ENCODE results near the gene GSTM5.
"Not testable (repeated sequence)": the region's sequence is repeated elsewhere in the genome, so short reads cannot be mapped to it uniquely, and the experiment has no call there.

GSTM5 gene

DNA sequence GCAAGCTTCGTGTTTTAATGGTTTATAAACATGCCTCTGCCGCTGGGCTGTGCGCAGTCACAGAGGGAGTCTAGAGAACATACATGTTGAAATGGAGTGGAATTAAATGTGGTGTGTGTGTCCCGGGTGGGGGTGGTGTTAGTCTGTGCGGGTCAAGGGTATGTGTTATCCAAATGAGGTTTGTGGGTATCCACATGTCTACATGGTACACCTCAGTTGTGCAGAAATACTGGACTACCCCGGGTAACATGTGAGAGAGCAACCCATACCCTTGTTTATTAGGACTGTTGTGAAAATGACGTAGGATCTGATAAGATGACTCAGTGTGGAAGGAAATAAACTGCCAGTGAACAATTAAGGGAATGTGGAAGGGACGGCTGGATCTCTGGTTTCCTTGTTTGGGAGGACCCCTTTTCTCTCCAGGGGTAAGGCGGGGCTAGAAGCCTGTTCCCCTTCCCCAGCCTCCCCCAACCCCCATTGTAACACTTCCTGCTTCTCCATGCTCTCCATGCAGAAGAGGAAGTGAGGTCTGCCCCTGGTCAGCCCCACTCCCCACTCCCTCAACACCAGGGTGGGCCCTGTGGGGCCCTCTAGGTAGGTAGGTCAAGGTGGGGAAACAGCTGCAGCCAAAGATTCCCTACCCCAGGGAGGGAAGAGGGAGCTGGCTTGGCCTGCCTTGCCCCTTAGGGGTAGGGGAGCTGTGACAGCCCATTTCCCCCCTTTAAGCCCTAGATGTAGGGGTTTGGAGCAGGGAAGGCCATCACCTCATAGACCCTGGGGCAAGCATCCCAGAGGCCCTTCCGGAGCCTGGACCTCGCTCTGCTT is 51.0 kb downstream of the GSTM5 start:
- no peak for DNase-seq

DNA sequence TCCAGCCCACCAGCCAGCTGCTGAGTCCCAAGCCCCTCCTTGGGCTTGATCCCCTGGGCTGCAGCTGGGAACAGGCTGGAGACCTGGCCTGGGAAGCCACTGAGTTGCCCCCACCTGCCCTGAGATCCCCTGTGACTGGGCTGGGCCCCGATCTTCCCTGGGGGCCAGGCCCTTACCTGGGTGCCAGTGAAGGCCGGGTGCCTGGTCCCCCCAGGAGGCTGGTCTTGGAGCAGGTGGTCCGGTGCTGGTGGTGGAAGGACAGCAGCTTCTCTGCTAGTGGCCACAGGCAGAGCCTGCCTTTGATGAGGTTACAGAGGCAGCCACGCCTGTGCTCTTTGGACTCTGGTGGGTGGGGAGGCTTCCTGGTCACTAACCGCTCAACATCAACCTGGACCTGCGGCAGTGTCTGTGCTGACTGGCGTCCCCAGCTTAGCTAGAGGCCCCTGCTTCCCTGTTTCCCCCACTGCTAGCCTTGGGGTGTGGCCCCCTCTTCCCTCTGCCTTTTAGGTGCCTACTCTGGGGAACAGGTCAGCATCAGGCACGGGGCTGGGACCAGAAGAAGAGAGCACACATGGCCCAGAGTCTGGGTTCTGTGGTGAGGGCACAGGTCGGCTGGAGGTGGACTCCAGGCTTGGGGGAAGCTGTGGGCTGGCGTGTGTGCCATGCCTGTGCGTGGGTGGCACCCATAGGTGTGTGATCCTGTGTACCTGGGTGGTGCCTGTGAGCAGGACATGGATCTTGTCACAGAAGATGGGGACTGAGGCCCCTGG is 51.8 kb downstream of the GSTM5 start, which contains the start of gene EPS8L3:
Gene EPS8L3 (minus strand): TSS at position 278 of the 770 bp plus-strand sequence. CDS start 2,174 bp downstream, outside the sequence.
- DNase-seq, result no peak

DNA sequence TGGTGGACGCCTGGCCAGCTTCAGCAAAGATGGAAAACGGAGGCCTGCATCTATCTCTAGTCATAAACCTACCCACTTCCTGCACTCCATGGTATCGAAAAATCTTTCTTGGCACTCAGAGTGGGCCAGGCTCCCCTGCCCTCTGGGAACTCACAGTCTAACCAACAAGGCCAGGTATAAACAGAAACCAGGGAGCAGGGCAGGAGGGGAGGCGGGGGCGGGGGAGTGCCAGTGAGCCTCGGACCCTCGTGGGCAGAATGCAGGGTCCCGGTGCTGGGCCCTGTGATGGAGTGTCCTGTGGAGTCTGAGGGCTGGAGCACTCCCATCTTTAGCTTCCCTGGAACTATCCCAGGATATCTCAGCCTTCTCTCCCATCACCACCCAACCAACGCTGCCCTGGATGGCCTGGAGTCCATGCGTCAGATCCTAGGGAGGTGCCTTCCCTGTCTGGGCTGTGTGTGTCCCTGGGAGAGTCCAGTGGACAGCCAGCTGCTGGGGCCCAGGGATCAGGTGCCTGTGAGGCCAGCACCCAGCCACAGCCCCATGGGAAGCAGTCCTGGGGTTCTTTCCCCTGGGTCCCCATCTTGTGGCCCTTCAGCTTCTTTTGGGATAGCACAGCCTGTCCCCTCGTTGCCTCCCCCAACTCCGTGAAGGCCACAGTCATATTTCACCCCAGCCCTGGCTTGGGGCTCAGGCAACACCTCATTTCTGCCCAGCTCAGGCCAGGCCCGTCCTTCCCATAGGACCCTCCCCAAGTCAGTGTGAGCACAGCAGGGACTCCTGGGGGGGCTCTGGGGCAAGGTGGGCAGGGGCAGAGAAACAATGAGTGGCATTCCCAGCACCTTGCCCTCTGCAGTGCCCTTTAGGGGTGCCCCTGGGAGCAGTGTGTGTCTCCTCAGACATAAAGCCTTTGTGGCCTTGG is 52.8 kb downstream of the GSTM5 start:
- no peak for DNase-seq

DNA sequence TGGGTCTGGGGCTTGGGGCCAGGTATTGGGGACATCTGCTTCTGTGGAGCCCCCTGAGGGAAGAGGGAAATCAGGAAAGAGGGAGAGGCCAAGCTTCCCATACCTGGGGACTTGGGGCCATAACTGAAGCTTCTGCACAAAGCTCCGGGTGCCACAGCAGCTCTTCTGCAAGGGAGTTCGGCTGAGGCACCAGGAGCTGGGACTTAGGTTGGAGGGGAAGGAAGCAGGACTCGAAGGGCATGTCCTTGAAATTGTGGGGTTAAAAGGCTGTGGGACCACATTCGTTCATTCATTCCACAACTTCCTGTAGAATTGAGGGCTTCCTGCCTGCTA is 53.4 kb downstream of the GSTM5 start:
- no peak for DNase-seq

DNA sequence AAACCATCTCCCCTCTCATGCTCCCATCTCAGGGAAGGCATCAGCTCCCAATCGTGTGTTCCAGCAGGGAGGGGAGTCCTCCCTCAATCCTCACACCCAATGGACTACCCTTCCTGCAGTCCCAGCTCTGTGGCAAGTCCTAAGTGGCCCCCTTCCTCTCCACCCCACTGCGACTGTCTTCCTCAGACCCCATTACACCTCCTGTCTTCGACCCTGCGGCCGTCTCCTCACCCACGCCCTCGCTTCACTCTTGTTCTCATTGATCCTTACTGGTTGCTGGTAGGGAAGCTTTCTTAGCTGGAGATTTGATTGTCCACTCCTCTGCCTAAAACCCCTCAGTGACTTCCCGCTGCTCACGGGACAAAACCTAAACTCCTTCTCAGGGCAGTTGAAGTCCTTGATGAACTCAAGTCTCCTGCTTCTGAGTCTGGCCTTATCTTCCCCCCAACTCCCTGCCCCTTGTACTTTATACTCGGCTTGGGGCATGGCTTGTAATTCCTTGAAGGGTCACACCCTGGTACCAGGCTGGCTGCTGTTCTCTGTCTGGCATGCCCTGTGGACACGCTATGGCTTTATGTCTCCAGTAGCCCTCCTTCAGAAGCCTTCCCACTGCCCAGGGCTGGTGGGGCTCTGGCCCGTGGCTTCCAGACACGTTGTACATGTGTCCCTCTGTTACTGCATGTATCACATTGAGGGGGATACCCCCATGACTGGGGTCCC is 54.0 kb downstream of the GSTM5 start:
- no peak for DNase-seq

DNA sequence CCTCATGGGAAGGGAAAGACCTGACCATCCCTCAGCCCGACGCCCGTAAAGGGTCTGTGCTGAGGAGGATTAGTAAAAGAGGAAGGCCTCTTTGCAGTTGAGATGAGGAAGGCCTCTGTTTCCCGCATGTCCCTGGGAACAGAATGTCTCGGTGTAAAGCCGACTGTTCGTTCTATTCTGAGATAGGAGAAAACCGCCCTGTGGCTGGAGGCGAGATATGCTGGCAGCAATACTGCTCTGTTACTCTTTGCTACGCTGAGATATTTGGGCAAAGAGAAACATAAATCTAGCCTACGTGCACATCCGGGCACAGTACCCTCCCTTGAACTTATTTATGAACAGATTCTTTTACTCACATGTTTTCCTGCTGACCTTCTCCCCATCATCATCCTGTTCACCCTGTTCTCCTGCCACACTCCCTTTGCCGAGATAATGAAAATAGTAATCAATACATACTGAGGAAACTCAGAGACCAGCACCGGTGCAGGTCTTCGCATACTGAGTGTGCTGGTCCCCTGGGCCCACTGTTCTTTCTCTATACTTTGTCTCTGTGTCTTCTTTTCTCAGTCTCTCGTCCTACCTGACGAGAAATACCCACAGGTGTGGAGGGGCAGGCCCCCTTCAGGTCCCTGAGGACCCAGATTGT is 55.1 kb downstream of the GSTM5 start:
- DNase-seq, result not testable (repeated sequence)
